ENCODE data around the gene NKPD1.

NKPD1 gene

GRCh38 chr19:45133661-45134060 is 27.1 kb downstream of the NKPD1 start:
- no peak for DNase-seq (ENCODE audit: low spot score)
- H3K27me3 ChIP-seq (ENCODE audit: insufficient read depth, poor library complexity, severe bottlenecking) = no peaks in the 10 kb centered on the region
- ATAC-seq (ENCODE audit: low read depth) = no peak
- no peak overlapping the region for H3K4me3 ChIP-seq (ENCODE audit: severe bottlenecking)
- no peak overlapping the region for H3K27ac ChIP-seq (ENCODE audit: poor library complexity, severe bottlenecking)
- TF ChIP-seq CTCF (IDR thresholded peaks at IDR 0.05; ENCODE audit: poor library complexity, severe bottlenecking) = no peak
- no peaks in the 10 kb centered on the region for H3K9me3 ChIP-seq (ENCODE audit: severe bottlenecking)
- H3K4me1 ChIP-seq (ENCODE audit: insufficient read depth, poor library complexity, severe bottlenecking) = no peaks in the 10 kb centered on the region
- H3K36me3 ChIP-seq (ENCODE audit: low read depth) = no peaks in the 10 kb centered on the region

GRCh38 chr19:45130888-45131615 is 29.7 kb downstream of the NKPD1 start:
- Histone ChIP-seq H3K9me3 (ENCODE audit: severe bottlenecking) (no peaks in the 10 kb centered on the region), H3K4me3 (ENCODE audit: severe bottlenecking) (no peak overlapping the region), H3K27ac (ENCODE audit: poor library complexity, severe bottlenecking) (no peak overlapping the region), H3K27me3 (ENCODE audit: insufficient read depth, poor library complexity, severe bottlenecking) (no peaks in the 10 kb centered on the region), H3K4me1 (ENCODE audit: insufficient read depth, poor library complexity, severe bottlenecking) (no peaks in the 10 kb centered on the region), H3K36me3 (ENCODE audit: low read depth) (no peaks in the 10 kb centered on the region; the same call in 1 of the 2 replicates)
- peak; percentile 57 for DNase-seq (ENCODE audit: low spot score)
- ATAC-seq (ENCODE audit: low read depth) = peak; percentile 75
- peak; percentile 24 for TF ChIP-seq CTCF (IDR thresholded peaks at IDR 0.05; ENCODE audit: poor library complexity, severe bottlenecking)

GRCh38 chr19:45130236-45130635 is 30.5 kb downstream of the NKPD1 start:
- Histone ChIP-seq H3K4me1 (ENCODE audit: insufficient read depth, poor library complexity, severe bottlenecking) (no peaks in the 10 kb centered on the region), H3K27ac (ENCODE audit: poor library complexity, severe bottlenecking) (no peak overlapping the region), H3K9me3 (ENCODE audit: severe bottlenecking) (no peaks in the 10 kb centered on the region), H3K36me3 (ENCODE audit: low read depth) (no peaks in the 10 kb centered on the region; the same call in 1 of the 2 replicates), H3K4me3 (ENCODE audit: severe bottlenecking) (no peak overlapping the region), H3K27me3 (ENCODE audit: insufficient read depth, poor library complexity, severe bottlenecking) (no peaks in the 10 kb centered on the region)
- ATAC-seq (ENCODE audit: low read depth) (no peak), DNase-seq (ENCODE audit: low spot score) (no peak)
- no peak for TF ChIP-seq CTCF (IDR thresholded peaks at IDR 0.05; ENCODE audit: poor library complexity, severe bottlenecking)

- Histone ChIP-seq H3K4me3 (ENCODE audit: severe bottlenecking) (no peak overlapping the region), H3K27me3 (ENCODE audit: insufficient read depth, poor library complexity, severe bottlenecking) (no peaks in the 10 kb centered on the region), H3K36me3 (ENCODE audit: low read depth) (no peaks in the 10 kb centered on the region; the same call in 1 of the 2 replicates), H3K9me3 (ENCODE audit: severe bottlenecking) (no peaks in the 10 kb centered on the region), H3K27ac (ENCODE audit: poor library complexity, severe bottlenecking) (no peak overlapping the region), H3K4me1 (ENCODE audit: insufficient read depth, poor library complexity, severe bottlenecking) (no peaks in the 10 kb centered on the region)
- DNase-seq (ENCODE audit: low spot score) (no peak), ATAC-seq (ENCODE audit: low read depth) (no peak)
- no peak for TF ChIP-seq CTCF (IDR thresholded peaks at IDR 0.05; ENCODE audit: poor library complexity, severe bottlenecking)
Observed at GRCh38 chr19:45128806-45129205, 32.0 kb downstream of the NKPD1 start.

- no peak for DNase-seq (ENCODE audit: low spot score)
- Histone ChIP-seq H3K36me3 (ENCODE audit: low read depth) (no peaks in the 10 kb centered on the region; the same call in 1 of the 2 replicates), H3K27me3 (ENCODE audit: insufficient read depth, poor library complexity, severe bottlenecking) (no peaks in the 10 kb centered on the region), H3K4me3 (ENCODE audit: severe bottlenecking) (no peak overlapping the region), H3K4me1 (ENCODE audit: insufficient read depth, poor library complexity, severe bottlenecking) (no peaks in the 10 kb centered on the region), H3K9me3 (ENCODE audit: severe bottlenecking) (no peaks in the 10 kb centered on the region), H3K27ac (ENCODE audit: poor library complexity, severe bottlenecking) (no peak overlapping the region)
- ATAC-seq (ENCODE audit: low read depth) = no peak
- TF ChIP-seq CTCF (IDR thresholded peaks at IDR 0.05; ENCODE audit: poor library complexity, severe bottlenecking) = no peak
Observed at GRCh38 chr19:45128146-45128545, 32.6 kb downstream of the NKPD1 start.

Measured in RWPE2 (cell line).